ENCODE results near the gene IL17B. TPM values are rescaled to one million over a fixed set of nuclear protein-coding genes. Genes with fewer than 3 reads are reported as not detected.

Gene IL17B
- total and polyA plus RNA-seq, 2 of the 8 experiments (the other 6 are each of a cell fraction or from before 2014, with no cell fraction given) = 0.18 TPM; not detected in 1

GRCh38 chr5:149387081-149387631 is 8.1 kb upstream of the IL17B start (continued):
- TF ChIP-seq EZH2 (IDR thresholded peaks at IDR 0.05; ENCODE audit: low read depth, low read length, severe bottlenecking) (no peak), HDAC2 (IDR thresholded peaks at IDR 0.05; ENCODE audit: borderline replicate concordance in 1 of 2, low read depth in 2 of 2, low read length in 2 of 2) (no peak), EP300 (IDR thresholded peaks at IDR 0.05; ENCODE audit: borderline replicate concordance in 1 of 2, low read depth in 2 of 2, low read length in 2 of 2) (no peak)

Data from H1 (cell line).